ENCODE measurements around the gene PBX1.

The PBX1 gene

GRCh38 chr1:164834641-164835040 is 275.7 kb downstream of the PBX1 start:
- Histone ChIP-seq H3K9ac (ENCODE audit: low read depth, low read length) (no peak overlapping the region), H3K27me3 (ENCODE audit: control insufficient read depth, insufficient read depth, low read length) (no peaks in the 10 kb centered on the region), H3K4me3 (ENCODE audit: low read length) (no peak overlapping the region), H3K9me3 (replicated peaks; ENCODE audit: low read length) (no peaks in the 10 kb centered on the region), H3K36me3 (ENCODE audit: insufficient read depth, low read length) (no peaks in the 10 kb centered on the region), H3K4me1 (ENCODE audit: control insufficient read depth, insufficient read depth, low read length) (no peaks in the 10 kb centered on the region), H3K4me2 (ENCODE audit: low read length) (no peak overlapping the region)

GRCh38 chr1:164836614-164837018 is 277.6 kb downstream of the PBX1 start:
- Histone ChIP-seq H3K4me2 (ENCODE audit: low read length) (no peak overlapping the region), H3K4me1 (ENCODE audit: control insufficient read depth, insufficient read depth, low read length) (no peaks in the 10 kb centered on the region), H3K36me3 (ENCODE audit: insufficient read depth, low read length) (no peaks in the 10 kb centered on the region), H3K4me3 (ENCODE audit: low read length) (no peak overlapping the region), H3K9ac (ENCODE audit: low read depth, low read length) (no peak overlapping the region), H3K27me3 (ENCODE audit: control insufficient read depth, insufficient read depth, low read length) (no peaks in the 10 kb centered on the region), H3K9me3 (replicated peaks; ENCODE audit: low read length) (no peaks in the 10 kb centered on the region)

GRCh38 chr1:164838786-164839185 is 279.8 kb downstream of the PBX1 start:
- no peaks in the 10 kb centered on the region for H3K4me1 ChIP-seq (ENCODE audit: control insufficient read depth, insufficient read depth, low read length)
- H3K4me3 ChIP-seq (ENCODE audit: low read length), result no peak overlapping the region
- no peak overlapping the region for H3K4me2 ChIP-seq (ENCODE audit: low read length)
- H3K9me3 ChIP-seq (replicated peaks; ENCODE audit: low read length), result no peaks in the 10 kb centered on the region
- no peaks in the 10 kb centered on the region for H3K27me3 ChIP-seq (ENCODE audit: control insufficient read depth, insufficient read depth, low read length)
- no peaks in the 10 kb centered on the region for H3K36me3 ChIP-seq (ENCODE audit: insufficient read depth, low read length)
- H3K9ac ChIP-seq (ENCODE audit: low read depth, low read length), result no peak overlapping the region

- Histone ChIP-seq H3K9me3 (replicated peaks; ENCODE audit: low read length) (no peaks in the 10 kb centered on the region), H3K4me1 (ENCODE audit: control insufficient read depth, insufficient read depth, low read length) (no peaks in the 10 kb centered on the region)
Observed at GRCh38 chr1:164840936-164841335, 282.0 kb downstream of the PBX1 start.

GRCh38 chr1:164841702-164842465 is 282.9 kb downstream of the PBX1 start:
- H3K4me3 ChIP-seq (ENCODE audit: low read length), result no peak overlapping the region
- no peak overlapping the region for H3K9ac ChIP-seq (ENCODE audit: low read depth, low read length)
- H3K36me3 ChIP-seq (ENCODE audit: insufficient read depth, low read length), result no peaks in the 10 kb centered on the region
- H3K27me3 ChIP-seq (ENCODE audit: control insufficient read depth, insufficient read depth, low read length), result no peaks in the 10 kb centered on the region
- H3K9me3 ChIP-seq (replicated peaks; ENCODE audit: low read length), result no peaks in the 10 kb centered on the region
- no peak overlapping the region for H3K4me2 ChIP-seq (ENCODE audit: low read length)
- no peaks in the 10 kb centered on the region for H3K4me1 ChIP-seq (ENCODE audit: control insufficient read depth, insufficient read depth, low read length)

More at GRCh38 chr1:164840936-164841335, 282.0 kb downstream of the PBX1 start:
- H3K4me3 ChIP-seq (ENCODE audit: low read length), result no peak overlapping the region
- no peaks in the 10 kb centered on the region for H3K36me3 ChIP-seq (ENCODE audit: insufficient read depth, low read length)
- no peak overlapping the region for H3K9ac ChIP-seq (ENCODE audit: low read depth, low read length)
- H3K4me2 ChIP-seq (ENCODE audit: low read length), result no peak overlapping the region
- no peaks in the 10 kb centered on the region for H3K27me3 ChIP-seq (ENCODE audit: control insufficient read depth, insufficient read depth, low read length)

- Histone ChIP-seq H3K9ac (ENCODE audit: low read depth, low read length) (no peak overlapping the region), H3K4me2 (ENCODE audit: low read length) (no peak overlapping the region), H3K9me3 (replicated peaks; ENCODE audit: low read length) (no peaks in the 10 kb centered on the region), H3K36me3 (ENCODE audit: insufficient read depth, low read length) (no peaks in the 10 kb centered on the region), H3K27me3 (ENCODE audit: control insufficient read depth, insufficient read depth, low read length) (no peaks in the 10 kb centered on the region), H3K4me3 (ENCODE audit: low read length) (no peak overlapping the region), H3K4me1 (ENCODE audit: control insufficient read depth, insufficient read depth, low read length) (no peaks in the 10 kb centered on the region)
Observed at GRCh38 chr1:164842870-164843269, 283.9 kb downstream of the PBX1 start.

- Histone ChIP-seq H3K4me2 (ENCODE audit: low read length) (no peak overlapping the region), H3K4me3 (ENCODE audit: low read length) (no peak overlapping the region), H3K36me3 (ENCODE audit: insufficient read depth, low read length) (no peaks in the 10 kb centered on the region), H3K9ac (ENCODE audit: low read depth, low read length) (no peak overlapping the region), H3K27me3 (ENCODE audit: control insufficient read depth, insufficient read depth, low read length) (no peaks in the 10 kb centered on the region), H3K4me1 (ENCODE audit: control insufficient read depth, insufficient read depth, low read length) (no peaks in the 10 kb centered on the region), H3K9me3 (replicated peaks; ENCODE audit: low read length) (no peaks in the 10 kb centered on the region)
Observed at GRCh38 chr1:164843743-164844500, 284.9 kb downstream of the PBX1 start.

- Histone ChIP-seq H3K9ac (ENCODE audit: low read depth, low read length) (no peak overlapping the region), H3K36me3 (ENCODE audit: insufficient read depth, low read length) (no peaks in the 10 kb centered on the region), H3K4me2 (ENCODE audit: low read length) (no peak overlapping the region), H3K27me3 (ENCODE audit: control insufficient read depth, insufficient read depth, low read length) (no peaks in the 10 kb centered on the region), H3K4me3 (ENCODE audit: low read length) (no peak overlapping the region), H3K9me3 (replicated peaks; ENCODE audit: low read length) (no peaks in the 10 kb centered on the region), H3K4me1 (ENCODE audit: control insufficient read depth, insufficient read depth, low read length) (no peaks in the 10 kb centered on the region)
Observed at GRCh38 chr1:164846731-164847691, 288.0 kb downstream of the PBX1 start.

GRCh38 chr1:164853146-164853545 is 294.2 kb downstream of the PBX1 start:
- H3K4me3 ChIP-seq (ENCODE audit: low read length), result no peak overlapping the region
- H3K27me3 ChIP-seq (ENCODE audit: control insufficient read depth, insufficient read depth, low read length), result no peaks in the 10 kb centered on the region
- no peaks in the 10 kb centered on the region for H3K36me3 ChIP-seq (ENCODE audit: insufficient read depth, low read length)
- H3K9me3 ChIP-seq (replicated peaks; ENCODE audit: low read length), result no peaks in the 10 kb centered on the region
- no peaks in the 10 kb centered on the region for H3K4me1 ChIP-seq (ENCODE audit: control insufficient read depth, insufficient read depth, low read length)
- no peak overlapping the region for H3K9ac ChIP-seq (ENCODE audit: low read depth, low read length)
- no peak overlapping the region for H3K4me2 ChIP-seq (ENCODE audit: low read length)

GRCh38 chr1:164855716-164856329 is 296.8 kb downstream of the PBX1 start:
- Histone ChIP-seq H3K9ac (ENCODE audit: low read depth, low read length) (no peak overlapping the region), H3K27me3 (ENCODE audit: control insufficient read depth, insufficient read depth, low read length) (no peaks in the 10 kb centered on the region), H3K4me2 (ENCODE audit: low read length) (no peak overlapping the region), H3K9me3 (replicated peaks; ENCODE audit: low read length) (no peaks in the 10 kb centered on the region), H3K4me3 (ENCODE audit: low read length) (no peak overlapping the region), H3K4me1 (ENCODE audit: control insufficient read depth, insufficient read depth, low read length) (no peaks in the 10 kb centered on the region), H3K36me3 (ENCODE audit: insufficient read depth, low read length) (no peaks in the 10 kb centered on the region)

GRCh38 chr1:164856381-164856780 is 297.4 kb downstream of the PBX1 start:
- Histone ChIP-seq H3K4me1 (ENCODE audit: control insufficient read depth, insufficient read depth, low read length) (no peaks in the 10 kb centered on the region), H3K9me3 (replicated peaks; ENCODE audit: low read length) (no peaks in the 10 kb centered on the region), H3K4me2 (ENCODE audit: low read length) (no peak overlapping the region), H3K27me3 (ENCODE audit: control insufficient read depth, insufficient read depth, low read length) (no peaks in the 10 kb centered on the region), H3K36me3 (ENCODE audit: insufficient read depth, low read length) (no peaks in the 10 kb centered on the region), H3K9ac (ENCODE audit: low read depth, low read length) (no peak overlapping the region), H3K4me3 (ENCODE audit: low read length) (no peak overlapping the region)
